Measurements from ENCODE around the gene FOXP1.

Gene FOXP1

GRCh38 chr3:71414189-71414927, 169.2 kb downstream of the FOXP1 start:
- TF ChIP-seq, protein P1, sequence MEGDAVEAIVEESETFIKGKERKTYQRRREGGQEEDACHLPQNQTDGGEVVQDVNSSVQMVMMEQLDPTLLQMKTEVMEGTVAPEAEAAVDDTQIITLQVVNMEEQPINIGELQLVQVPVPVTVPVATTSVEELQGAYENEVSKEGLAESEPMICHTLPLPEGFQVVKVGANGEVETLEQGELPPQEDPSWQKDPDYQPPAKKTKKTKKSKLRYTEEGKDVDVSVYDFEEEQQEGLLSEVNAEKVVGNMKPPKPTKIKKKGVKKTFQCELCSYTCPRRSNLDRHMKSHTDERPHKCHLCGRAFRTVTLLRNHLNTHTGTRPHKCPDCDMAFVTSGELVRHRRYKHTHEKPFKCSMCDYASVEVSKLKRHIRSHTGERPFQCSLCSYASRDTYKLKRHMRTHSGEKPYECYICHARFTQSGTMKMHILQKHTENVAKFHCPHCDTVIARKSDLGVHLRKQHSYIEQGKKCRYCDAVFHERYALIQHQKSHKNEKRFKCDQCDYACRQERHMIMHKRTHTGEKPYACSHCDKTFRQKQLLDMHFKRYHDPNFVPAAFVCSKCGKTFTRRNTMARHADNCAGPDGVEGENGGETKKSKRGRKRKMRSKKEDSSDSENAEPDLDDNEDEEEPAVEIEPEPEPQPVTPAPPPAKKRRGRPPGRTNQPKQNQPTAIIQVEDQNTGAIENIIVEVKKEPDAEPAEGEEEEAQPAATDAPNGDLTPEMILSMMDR (IDR thresholded peaks at IDR 0.05; ENCODE audit: insufficient read depth, low read depth, low read length, missing control alignments): no peak
- H3K4me3 ChIP-seq (ENCODE audit: low read length): no peak overlapping the region
- DNase-seq (ENCODE audit: low read depth): peak; percentile 50

DNA sequence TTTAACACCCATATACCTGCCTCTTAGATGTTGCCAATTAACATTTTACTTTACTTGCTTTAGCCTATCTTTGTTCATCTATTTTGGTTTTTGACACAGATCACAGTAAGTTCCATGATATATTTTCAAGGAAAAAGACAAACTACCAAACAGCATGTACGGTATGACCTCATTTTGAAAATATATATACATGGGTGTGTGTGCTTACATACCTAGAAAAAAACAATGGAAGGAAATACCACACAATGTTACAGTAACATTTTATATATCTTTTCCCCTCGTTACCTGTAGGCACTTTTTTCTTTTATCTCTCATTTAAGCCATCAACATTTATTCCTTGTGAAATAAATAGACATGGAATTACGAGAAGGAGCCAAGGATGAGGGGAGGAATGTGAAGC, 170.0 kb downstream of the FOXP1 start:
- TF ChIP-seq, protein P1 (IDR thresholded peaks at IDR 0.05; ENCODE audit: insufficient read depth, low read depth, low read length, missing control alignments): no peak
- no peak for DNase-seq (ENCODE audit: low read depth)
- no peak overlapping the region for H3K4me3 ChIP-seq (ENCODE audit: low read length)

DNA sequence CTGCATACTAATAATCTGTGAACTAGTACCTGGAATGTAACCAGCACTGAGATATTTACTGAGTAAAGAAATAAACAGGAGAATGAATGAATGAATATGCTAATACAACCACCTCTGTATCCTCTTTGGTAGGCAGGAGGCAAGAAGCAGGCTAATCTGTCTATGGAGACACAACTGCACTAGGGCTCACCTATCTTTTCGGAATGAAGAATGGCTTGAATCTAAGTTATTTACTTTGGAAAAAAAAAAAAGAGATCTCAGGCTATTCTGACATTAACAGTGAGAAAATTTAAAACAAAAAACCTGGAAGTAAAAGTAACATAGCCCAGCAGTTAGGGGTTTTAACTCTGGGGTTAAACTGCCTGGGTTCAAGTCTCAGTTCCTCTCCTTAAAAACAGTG, 174.2 kb downstream of the FOXP1 start:
- TF ChIP-seq, protein P1 (IDR thresholded peaks at IDR 0.05; ENCODE audit: insufficient read depth, low read depth, low read length, missing control alignments): no peak
- DNase-seq (ENCODE audit: low read depth): no peak
- no peak overlapping the region for H3K4me3 ChIP-seq (ENCODE audit: low read length)

- H3K4me3 ChIP-seq (ENCODE audit: low read length): no peak overlapping the region
- TF ChIP-seq, protein P1 (IDR thresholded peaks at IDR 0.05; ENCODE audit: insufficient read depth, low read depth, low read length, missing control alignments): no peak
- DNase-seq (ENCODE audit: low read depth): no peak
Observed at GRCh38 chr3:71408903-71409302, 174.6 kb downstream of the FOXP1 start.

DNA sequence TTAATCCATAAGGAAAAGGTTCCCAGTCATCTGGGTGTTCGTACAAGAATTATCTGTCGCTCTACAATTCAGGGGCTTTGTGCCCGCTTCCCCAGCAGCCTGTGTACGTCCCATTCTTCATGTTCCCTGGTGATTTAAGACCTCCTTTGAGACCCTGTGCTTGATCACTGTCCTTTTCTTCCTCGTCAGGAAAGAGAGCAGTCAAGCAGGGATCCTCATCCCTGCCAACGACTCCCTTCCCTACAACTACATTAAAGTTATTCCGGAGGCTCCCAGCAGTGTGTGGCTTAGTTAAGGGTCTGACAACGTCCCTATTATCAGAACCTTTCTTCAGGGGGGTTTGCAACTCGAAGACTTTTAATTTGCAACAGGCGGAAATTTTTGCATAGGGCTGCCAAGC, 175.7 kb downstream of the FOXP1 start:
- TF ChIP-seq, protein P1 (IDR thresholded peaks at IDR 0.05; ENCODE audit: insufficient read depth, low read depth, low read length, missing control alignments): no peak
- DNase-seq (ENCODE audit: low read depth): no peak
- H3K4me3 ChIP-seq (ENCODE audit: low read length): no peak overlapping the region

DNA sequence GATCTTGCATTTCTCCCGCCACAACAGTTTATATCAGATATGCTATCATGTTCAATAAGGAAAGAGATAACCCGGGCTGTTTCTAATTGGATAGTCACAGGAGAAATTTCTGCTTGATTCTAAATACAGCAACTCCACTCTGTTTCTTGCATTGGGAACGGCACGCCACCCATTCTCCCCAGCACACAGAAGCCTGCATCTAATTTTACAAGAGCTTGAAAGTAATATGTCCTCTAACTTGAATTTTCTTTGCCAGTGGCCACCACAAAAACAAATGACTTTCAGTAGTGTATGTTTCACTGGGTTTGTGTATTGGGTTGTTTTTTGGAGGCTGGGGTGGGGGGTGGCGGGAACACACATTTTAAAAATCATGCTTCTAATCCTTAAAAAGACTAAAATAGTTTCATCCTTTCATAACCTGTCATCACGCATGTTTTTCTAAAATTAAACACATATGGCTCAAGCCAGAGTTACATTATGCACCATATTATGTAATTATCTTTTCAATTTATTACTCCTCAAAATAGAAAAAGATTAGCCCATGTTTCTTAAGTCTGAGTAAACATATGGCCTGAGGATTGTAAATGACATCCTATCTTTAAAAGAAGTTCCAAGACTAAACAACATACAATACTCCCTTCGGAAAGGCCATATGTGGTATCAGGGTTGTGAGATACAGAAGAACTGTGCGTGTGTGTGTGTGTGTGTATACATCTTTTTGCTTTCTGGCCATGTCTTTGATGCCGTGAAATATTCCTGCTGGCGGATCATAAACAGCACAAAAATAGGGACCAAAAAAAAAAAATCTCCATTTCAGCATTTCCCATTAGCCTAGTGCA, 176.3 kb downstream of the FOXP1 start:
- DNase-seq (ENCODE audit: low read depth): no peak
- H3K4me3 ChIP-seq (ENCODE audit: low read length): no peak overlapping the region
- TF ChIP-seq, protein P1 (IDR thresholded peaks at IDR 0.05; ENCODE audit: insufficient read depth, low read depth, low read length, missing control alignments): no peak

Measured in epithelial cell of esophagus (primary cell).